Gastrocnemius medialis (tissue), 4 donors: ENCODE results near the gene ACY1. TPM values are rescaled to one million over a fixed set of nuclear protein-coding genes. Genes with fewer than 3 reads are reported as not detected.
A peak's percentile ranks its signal among the peaks of the same experiment; 100 is the strongest.
"Not testable (repeated sequence)": the region's sequence is repeated elsewhere in the genome, so short reads cannot be mapped to it uniquely, and the experiment has no call there.

ENCODE experiments used
- ATAC-seq, 2 donors: fragments of 150-250 bp; one replicate each; pipeline ENCODE4 v1.9.1; 2016
- DNase-seq, 2 donors: peaks; one replicate each; pipeline ENCODE4 v3.0.0-alpha.2; 2019
- H3K27ac ChIP-seq, 4 donors: fragments of 200-600 bp; sonication (generic); 1 replicate in 1 of 4; 2 replicates in 3 of 4; pipeline ENCODE4 v1.5.1; 2016 to 2018; ENCODE audit warnings: mild to moderate bottlenecking in 2 of 4, moderate library complexity in 1 of 4
- H3K27me3 ChIP-seq, 3 donors: fragments of 200-600 bp; sonication (generic) in 2 of 3; 1 replicate in 1 of 3; 2 replicates in 2 of 3; pipeline versions ENCODE4 v1.5.1 to v1.6.0; 2016 to 2019; ENCODE audit warnings: mild to moderate bottlenecking in 1 of 3, moderate library complexity in 1 of 3
- H3K36me3 ChIP-seq, 2 donors: fragments of 200-600 bp; sonication (generic) in 1 of 2; one replicate each; pipeline ENCODE4 v1.5.1; 2017 to 2018
- H3K4me1 ChIP-seq, 2 donors: fragments of 200-600 bp; sonication (generic) in 1 of 2; one replicate each; pipeline ENCODE4 v1.5.1; 2016 to 2017; ENCODE audit warnings: mild to moderate bottlenecking in 2 of 2
- H3K4me3 ChIP-seq, 4 donors: fragments of 200-600 bp; sonication (generic) in 3 of 4; 1 replicate in 1 of 4; 2 replicates in 3 of 4; pipeline ENCODE4 v1.5.1; 2016 to 2019; ENCODE audit warnings: mild to moderate bottlenecking in 2 of 4
- H3K9me3 ChIP-seq, 3 donors: fragments of 200-600 bp; sonication (generic) in 2 of 3; 1 replicate in 1 of 3; 2 replicates in 2 of 3; pipeline ENCODE4 v1.5.1; 2016 to 2019
- CTCF ChIP-seq, 5 experiments: fragments of 450-650 bp in 3 of 5; fragments of 200-600 bp in 2 of 5; sonication (generic) in 2 of 5; IDR thresholded peaks in 4 of 5; conservative IDR thresholded peaks in 1 of 5; 1 replicate in 4 of 5; 2 replicates in 1 of 5; pipeline ENCODE4 v1.5.1; 2016 to 2019; ENCODE audit warnings: antibody characterized with exemption in 5 of 5, mild to moderate bottlenecking in 3 of 5, moderate library complexity in 3 of 5
- POLR2A ChIP-seq, 2 donors: fragments of 450-650 bp; IDR thresholded peaks; one replicate each; pipeline ENCODE4 v1.6.1; 2017; ENCODE audit warnings: antibody characterized with exemption in 2 of 2, mild to moderate bottlenecking in 2 of 2, moderate library complexity in 2 of 2
- in situ Hi-C, 4 donors: fragments of 200-750 bp; cut with MboI; loops; one replicate each; pipeline versions ENCODE4 v1.15.0 to v1.8.0; 2017; ENCODE audit warnings: low sequenced_read_pairs in 4 of 4
- intact Hi-C: fragments of 100-400 bp; cut with DNase I; formaldehyde crosslinking; loops from one replicate; pipeline ENCODE4 v1.15.1; 2023; ENCODE audit warnings: low total_unique reads
- total RNA-seq, 4 donors: library from RNA; depleted of rRNA; stranded (reverse); fragments of >200 nt; gene quantifications; one replicate each; pipeline versions ENCODE4 v1.1.0 to v1.2.3, GENCODE V29; 2016

ACY1 gene
- total RNA-seq, 4 donors from 2014 or later, result 33.5 to 79.3 (median 43.2) TPM

GRCh38 chr3:51987568-51987967 lies 4.2 kb downstream of the ACY1 start:
- TF ChIP-seq POLR2A (IDR thresholded peaks at IDR 0.05), result no peak
- no peak for TF ChIP-seq CTCF (IDR thresholded peaks at IDR 0.05 in 4 of 5, conservative IDR thresholded peaks at IDR 0.05 in 1 of 5)
- no peak for DNase-seq
- in situ Hi-C loops (no loop called here), intact Hi-C loops (no loop called here)
- H3K36me3 ChIP-seq, result peaks cover 0 to 8% of the 10 kb centered on the region in 2 donors
- no peak overlapping the region for H3K4me3 ChIP-seq
- peaks cover 13 to 14% of the 10 kb centered on the region in 2 donors for H3K4me1 ChIP-seq
- no peak overlapping the region for H3K27ac ChIP-seq
- no peaks in the 10 kb centered on the region for H3K27me3 ChIP-seq
- no peaks in the 10 kb centered on the region for H3K9me3 ChIP-seq
- ATAC-seq, result no peak

GRCh38 chr3:51988286-51989146 lies 5.2 kb downstream of the ACY1 start:
- intact Hi-C loops, result no loop called here
- DNase-seq (no peak), ATAC-seq (no peak)
- H3K9me3 ChIP-seq, result no peaks in the 10 kb centered on the region
- in situ Hi-C loops, result no loop called here
- peaks cover 7 to 14% of the 10 kb centered on the region in 2 donors for H3K4me1 ChIP-seq
- peaks cover 0 to 17% of the 10 kb centered on the region in 2 donors for H3K36me3 ChIP-seq
- no peak for TF ChIP-seq CTCF (IDR thresholded peaks at IDR 0.05 in 4 of 5, conservative IDR thresholded peaks at IDR 0.05 in 1 of 5)
- no peak for TF ChIP-seq POLR2A (IDR thresholded peaks at IDR 0.05)
- H3K4me3 ChIP-seq, result no peak overlapping the region
- no peaks in the 10 kb centered on the region for H3K27me3 ChIP-seq
- no peak overlapping the region for H3K27ac ChIP-seq

GRCh38 chr3:51990501-51990971 lies 7.2 kb downstream of the ACY1 start:
- H3K27ac ChIP-seq, DNase-seq, H3K4me3 ChIP-seq, intact Hi-C loops, H3K9me3 ChIP-seq, H3K27me3 ChIP-seq, ATAC-seq: not testable (repeated sequence)
- in situ Hi-C loops, result loop anchor here in 2 of 4 donors (10.0 kb wide), 1 partner anchor 46 kb away; the partner anchor contains the start of genes PARP3 (in 2 of the 2) and RRP9 (in 2 of the 2)
- Histone ChIP-seq H3K4me1 (peaks cover 14 to 26% of the 10 kb centered on the region in 2 donors), H3K36me3 (peaks cover 0 to 31% of the 10 kb centered on the region in 2 donors)

- ATAC-seq (no peak), DNase-seq (no peak)
- no peak for TF ChIP-seq CTCF (IDR thresholded peaks at IDR 0.05 in 4 of 5, conservative IDR thresholded peaks at IDR 0.05 in 1 of 5)
- TF ChIP-seq POLR2A (IDR thresholded peaks at IDR 0.05), result no peak
- peaks cover 0 to 31% of the 10 kb centered on the region in 2 donors for H3K36me3 ChIP-seq
- no peak overlapping the region for H3K27ac ChIP-seq
- in situ Hi-C loops (loop anchor here in 2 of 4 donors (10.0 kb wide), 1 partner anchor 47 kb away; the partner anchor contains the start of genes PARP3 (in 2 of the 2) and RRP9 (in 2 of the 2)), intact Hi-C loops (no loop called here)
- no peaks in the 10 kb centered on the region for H3K9me3 ChIP-seq
- H3K4me1 ChIP-seq, result peaks cover 14 to 26% of the 10 kb centered on the region in 2 donors
- no peak overlapping the region for H3K4me3 ChIP-seq
- H3K27me3 ChIP-seq, result no peaks in the 10 kb centered on the region
Measured at GRCh38 chr3:51992017-51992682, 8.8 kb downstream of the ACY1 start.

- H3K36me3 ChIP-seq, result peaks cover 0 to 31% of the 10 kb centered on the region in 2 donors
- intact Hi-C loops, result not testable (repeated sequence)
Measured at GRCh38 chr3:51993657-51994056, 10.3 kb downstream of the ACY1 start.

More at GRCh38 chr3:51993657-51994056, 10.3 kb downstream of the ACY1 start:
- not testable (repeated sequence) for H3K9me3 ChIP-seq, H3K4me3 ChIP-seq, DNase-seq, H3K27me3 ChIP-seq, ATAC-seq
- H3K27ac ChIP-seq, result peak overlapping the region in 2 of 4 donors; percentile 18 to 22
- in situ Hi-C loops, result loop anchor here in 2 of 4 donors (10.0 kb wide), 1 partner anchor 49 kb away; the partner anchor contains the start of genes PARP3 (in 2 of the 2) and RRP9 (in 2 of the 2)
- H3K4me1 ChIP-seq, result peaks cover 14 to 26% of the 10 kb centered on the region in 2 donors
